Heart left ventricle (tissue), 16 donors: ENCODE measurements around the gene TIPARP. TPM values are rescaled to one million over a fixed set of nuclear protein-coding genes. Genes with fewer than 3 reads are reported as not detected.

Source experiments
- ATAC-seq, 4 donors: fragments of 200-7000 bp; cut with Tn5 transposase; one replicate each; pipeline ENCODE4 v1.9.1; 2020 to 2022; ENCODE audit warnings: moderate library complexity in 4 of 4, mild to moderate bottlenecking in 3 of 4, moderate number of reproducible peaks in 1 of 4
- DNase-seq, 5 donors: peaks; one replicate each; pipeline ENCODE4 v3.0.0-alpha.2; 2020
- H3K27ac ChIP-seq, 12 donors: fragments of 200-600 bp; sonication (generic) in 4 of 12; one replicate each; pipeline versions ENCODE4 v1.5.0 to v1.8.0; 2016 to 2022; ENCODE audit warnings: mild to moderate bottlenecking in 2 of 12
- H3K27me3 ChIP-seq, 9 donors: fragments of 200-600 bp; sonication (generic) in 2 of 9; one replicate each; pipeline versions ENCODE4 v1.5.1 to v1.8.0; 2016 to 2022; ENCODE audit warnings: mild to moderate bottlenecking in 3 of 9
- H3K36me3 ChIP-seq, 9 donors: fragments of 200-600 bp; sonication (generic) in 2 of 9; one replicate each; pipeline versions ENCODE4 v1.5.0 to v1.8.0; 2018 to 2022; ENCODE audit warnings: mild to moderate bottlenecking in 2 of 9
- H3K4me1 ChIP-seq, 12 donors: fragments of 200-600 bp; sonication (generic) in 4 of 12; one replicate each; pipeline versions ENCODE4 v1.5.0 to v1.8.0; 2016 to 2022; ENCODE audit warnings: mild to moderate bottlenecking in 3 of 12
- H3K4me3 ChIP-seq, 12 donors: fragments of 200-600 bp; sonication (generic) in 4 of 12; one replicate each; pipeline versions ENCODE4 v1.5.0 to v1.8.0; 2017 to 2022; ENCODE audit warnings: mild to moderate bottlenecking in 9 of 12, moderate library complexity in 4 of 12
- H3K9me3 ChIP-seq, 12 donors: fragments of 200-600 bp; sonication (generic) in 4 of 12; one replicate each; pipeline versions ENCODE4 v1.5.0 to v1.8.0; 2016 to 2022; ENCODE audit warnings: mild to moderate bottlenecking in 1 of 12
- POLR2A ChIP-seq, 2 donors: fragments of 450-650 bp; IDR thresholded peaks; one replicate each; pipeline ENCODE4 v1.6.1; 2017; ENCODE audit warnings: antibody characterized with exemption in 2 of 2, mild to moderate bottlenecking in 2 of 2, moderate library complexity in 2 of 2
- WGBS, 4 donors: extraction: QIAGEN DNeasy Blood & Tissue Kit in 2 of 4; methylation state at CpG; one replicate each; pipeline versions ENCODE4 v1.1.5 to v1.1.7; 2013 to 2018; 5-methylcytosine and 5-hydroxymethylcytosine counted together
- intact Hi-C, 10 donors: fragments of 100-400 bp; cut with DNase I; formaldehyde crosslinking; loops; one replicate each; pipeline versions ENCODE4 v1.11.1 to v1.14.2; 2022
- polyA plus RNA-seq, 2 donors: library from polyadenylated mRNA; stranded (reverse); fragments of 200-250 nt; gene quantifications; one replicate each; pipeline ENCODE4 v1.2.3, GENCODE V29; 2013
- total RNA-seq, 9 donors: library from RNA; depleted of rRNA in 2 of 9; stranded (reverse); fragments of >200 nt in 2 of 9; fragmentation: NEBNext Ultra II Directional in 3 of 9; extraction: Animal tissue kit (Norgen Biotek cat#: 25700) in 3 of 9; gene quantifications; one replicate each; pipeline versions ENCODE4 v1.1.0 to v1.2.4, GENCODE V29; 2016 to 2023
- TF ChIP-seq, protein P1 (sequence below), 12 donors: fragments of 200-600 bp; sonication (generic) in 4 of 12; IDR thresholded peaks; one replicate each; pipeline versions ENCODE4 v1.5.0 to v1.8.0; 2018 to 2022; ENCODE audit warnings: antibody characterized with exemption in 12 of 12, mild to moderate bottlenecking in 5 of 12
- donor health status: ischemic (EF 13 %, LVEDD 7.1; RV severe dilation, severe dysfunction).
- donor health status: healthy with polysubstance abuse.
- donor health status: DM: no; HTN: yes; CAD: no.
- donor health status: DM: no; HTN: no; CAD: no.
- donor health status: ischemic (EF 25% LVEDD 6.9; RV normal size, moderate dysfunction).
- donor health status: ischemic (EF 25% LVEDD 5.7; RV mildly dilated, moderate dysfunction).
- donor health status: healthy.
- donor health status: DM: yes; HTN: yes; CAD: no.
- donor health status: ischemic (EF 35%, LVEDD 5.7; RV mildly dilated, moderate dysfunction).
- donor health status: nonischemic (EF 11% LVEDD 7.7; RV severe dilation, severe dysfunction).
- donor health status: DM: yes; HTN: yes; CAD: no.
- donor health status: PGD.
- donor health status: ischemic (EF 29% LVEDD 5.4; RV normal size, mild dysfunction).
- donor health status: nonischemic (EF 23%, LVEDD 6.1; RV moderate dilation, normal function).

TIPARP gene
- total and polyA plus RNA-seq, 11 donors: 12.8 to 46.8 (median 33.8) TPM

- intact Hi-C loops: no loop called here
- no peak for TF ChIP-seq POLR2A (IDR thresholded peaks at IDR 0.05)
- TF ChIP-seq, protein P1, sequence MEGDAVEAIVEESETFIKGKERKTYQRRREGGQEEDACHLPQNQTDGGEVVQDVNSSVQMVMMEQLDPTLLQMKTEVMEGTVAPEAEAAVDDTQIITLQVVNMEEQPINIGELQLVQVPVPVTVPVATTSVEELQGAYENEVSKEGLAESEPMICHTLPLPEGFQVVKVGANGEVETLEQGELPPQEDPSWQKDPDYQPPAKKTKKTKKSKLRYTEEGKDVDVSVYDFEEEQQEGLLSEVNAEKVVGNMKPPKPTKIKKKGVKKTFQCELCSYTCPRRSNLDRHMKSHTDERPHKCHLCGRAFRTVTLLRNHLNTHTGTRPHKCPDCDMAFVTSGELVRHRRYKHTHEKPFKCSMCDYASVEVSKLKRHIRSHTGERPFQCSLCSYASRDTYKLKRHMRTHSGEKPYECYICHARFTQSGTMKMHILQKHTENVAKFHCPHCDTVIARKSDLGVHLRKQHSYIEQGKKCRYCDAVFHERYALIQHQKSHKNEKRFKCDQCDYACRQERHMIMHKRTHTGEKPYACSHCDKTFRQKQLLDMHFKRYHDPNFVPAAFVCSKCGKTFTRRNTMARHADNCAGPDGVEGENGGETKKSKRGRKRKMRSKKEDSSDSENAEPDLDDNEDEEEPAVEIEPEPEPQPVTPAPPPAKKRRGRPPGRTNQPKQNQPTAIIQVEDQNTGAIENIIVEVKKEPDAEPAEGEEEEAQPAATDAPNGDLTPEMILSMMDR (IDR thresholded peaks at IDR 0.05): no peak
- H3K4me1 ChIP-seq: peaks cover 0 to 54% (median 0%) of the 10 kb centered on the region in 12 donors
- 57 to 61% (median 58%) methylated on average over 2 of the region's 2 CpGs for WGBS, 4 donors
- H3K36me3 ChIP-seq: no peaks in the 10 kb centered on the region
- peak overlapping the region in 2 of 12 donors; percentile 7 to 74 for H3K27ac ChIP-seq
- no peak overlapping the region for H3K4me3 ChIP-seq
- H3K27me3 ChIP-seq: no peaks in the 10 kb centered on the region
- DNase-seq (no peak), ATAC-seq (no peak)
- H3K9me3 ChIP-seq: no peaks in the 10 kb centered on the region
Observed at GRCh38 chr3:156665291-156665690, 9.1 kb upstream of the TIPARP start.

DNA sequence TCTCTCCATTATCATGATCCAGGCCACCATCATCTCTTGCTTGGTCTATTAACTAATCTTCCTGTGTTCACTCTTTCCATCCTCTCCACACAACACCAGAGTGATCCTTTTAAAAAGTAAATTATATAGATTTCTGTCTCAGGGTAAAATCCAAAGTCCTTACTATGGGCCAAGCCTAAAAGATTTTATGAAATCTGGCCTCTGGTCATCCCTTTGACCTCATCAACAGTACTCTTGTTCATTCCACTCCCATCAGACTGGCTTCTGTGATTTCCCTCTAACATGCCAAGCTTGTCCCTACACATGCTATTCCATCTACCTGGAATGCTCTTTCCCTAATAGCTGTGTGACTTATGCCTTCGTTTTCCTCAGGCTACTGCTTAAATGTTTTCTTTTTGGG is 8.3 kb upstream of the TIPARP start:
- Histone ChIP-seq H3K4me3 (no peak overlapping the region), H3K27ac (peak overlapping the region in 2 of 12 donors; percentile 7 to 74), H3K9me3 (no peaks in the 10 kb centered on the region), H3K27me3 (no peaks in the 10 kb centered on the region), H3K36me3 (no peaks in the 10 kb centered on the region), H3K4me1 (peaks cover 0 to 54% (median 0%) of the 10 kb centered on the region in 12 donors)
- TF ChIP-seq, protein P1 (IDR thresholded peaks at IDR 0.05): no peak
- TF ChIP-seq POLR2A (IDR thresholded peaks at IDR 0.05): no peak
- DNase-seq (no peak), ATAC-seq (no peak)
- intact Hi-C loops: loop anchor here in 1 of 10 donors (2.0 kb wide), 1 partner anchor 105 kb away; no protein-coding TSS in a partner anchor
- WGBS, 4 donors: 75 to 90% (median 78%) methylated on average over 1 of the region's 1 CpG

DNA sequence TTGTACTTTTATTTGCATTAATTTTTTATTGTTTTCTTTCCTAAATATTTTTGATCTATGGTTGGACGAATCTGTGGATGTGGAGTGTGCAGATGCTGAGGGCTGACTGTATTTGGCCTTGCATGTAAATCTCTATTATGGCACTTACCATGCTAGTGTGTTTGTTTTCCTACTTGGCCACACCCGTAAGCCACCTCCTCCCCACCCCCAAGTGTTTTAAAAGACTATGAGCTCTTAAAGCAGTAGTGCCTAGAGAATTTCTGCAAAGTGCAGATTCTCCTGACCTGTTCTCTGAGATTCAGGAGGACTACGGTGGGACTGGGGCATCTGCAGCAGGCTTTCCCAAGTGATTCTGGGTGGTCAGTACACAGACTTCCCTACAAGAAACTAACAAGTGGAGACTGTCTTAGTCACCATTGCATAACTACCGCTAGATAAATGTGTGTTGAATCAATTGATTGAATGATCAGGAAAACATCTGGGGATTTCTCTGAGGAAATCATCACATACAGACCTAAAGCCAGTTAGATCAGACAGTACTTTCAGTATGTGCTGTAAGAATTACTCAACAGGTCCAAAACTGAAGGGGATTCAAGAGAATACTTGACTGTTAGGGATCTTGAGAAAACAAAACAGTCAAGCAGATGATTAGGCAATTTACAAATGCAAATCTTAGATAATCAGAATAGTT is 6.2 kb upstream of the TIPARP start:
- no peaks in the 10 kb centered on the region for H3K36me3 ChIP-seq
- ATAC-seq (peak in 1 of 4 donors; percentile 27), DNase-seq (no peak)
- intact Hi-C loops: no loop called here
- peak overlapping the region in 1 of 12 donors; percentile 17 for H3K27ac ChIP-seq
- 43 to 62% (median 48%) methylated on average over 4 of the region's 4 CpGs for WGBS, 4 donors
- no peaks in the 10 kb centered on the region for H3K9me3 ChIP-seq
- H3K4me3 ChIP-seq: no peak overlapping the region
- H3K27me3 ChIP-seq: no peaks in the 10 kb centered on the region
- TF ChIP-seq, protein P1 (IDR thresholded peaks at IDR 0.05): no peak
- TF ChIP-seq POLR2A (IDR thresholded peaks at IDR 0.05): no peak
- H3K4me1 ChIP-seq: peaks cover 0 to 47% (median 0%) of the 10 kb centered on the region in 12 donors

GRCh38 chr3:156670077-156670476 is 4.3 kb upstream of the TIPARP start:
- peaks cover 0 to 39% (median 5%) of the 10 kb centered on the region in 12 donors for H3K4me1 ChIP-seq
- no peaks in the 10 kb centered on the region for H3K36me3 ChIP-seq
- 89 to 96% (median 90%) methylated on average over 2 of the region's 2 CpGs for WGBS, 4 donors
- no peak for TF ChIP-seq POLR2A (IDR thresholded peaks at IDR 0.05)
- TF ChIP-seq, protein P1 (IDR thresholded peaks at IDR 0.05): no peak
- intact Hi-C loops: loop anchor here in 7 of 10 donors (2.0 to 10.0 kb wide), 10 partner anchors 113 to 518 kb away; partner anchors contain the start of genes LEKR1 (in 2 of the 7) and SSR3 (in 2 of the 7)
- H3K27ac ChIP-seq: no peak overlapping the region
- no peak for DNase-seq
- ATAC-seq: no peak
- H3K4me3 ChIP-seq: no peak overlapping the region
- H3K27me3 ChIP-seq: no peaks in the 10 kb centered on the region
- no peaks in the 10 kb centered on the region for H3K9me3 ChIP-seq
